HepG2 (cell line): Measurements from ENCODE around the gene HPCAL1. TPM values are rescaled to one million over a fixed set of nuclear protein-coding genes. Genes with fewer than 3 reads are reported as not detected.

Experiments
- CENPT ChIP-seq: sonication (generic); formaldehyde crosslinking; IDR thresholded peaks from 2 replicates; pipeline ENCODE4 v1.8.0; 2022; ENCODE audit warnings: low read depth, mild to moderate bottlenecking, moderate library complexity, missing genetic modification reagents
- CHD2 ChIP-seq: IDR thresholded peaks from 2 replicates; pipeline ENCODE4 v1.6.1; 2011; ENCODE audit warnings: low read depth, low read length, improper control_type of control experiment
- SCMH1 ChIP-seq: sonication (generic); formaldehyde crosslinking; IDR thresholded peaks from 2 replicates; pipeline ENCODE4 v1.9.0; 2021; ENCODE audit warnings: missing genetic modification reagents, mild to moderate bottlenecking, borderline replicate concordance
- ZSCAN9 ChIP-seq: IDR thresholded peaks from 2 replicates; pipeline ENCODE4 v1.6.1; 2016; ENCODE audit warnings: borderline replicate concordance
- polyA plus RNA-seq, 8 experiments: library from polyadenylated mRNA; depleted of rRNA in 3 of 8; stranded (reverse) in 7 of 8; unstranded in 1 of 8; fragments of >200 nt; fragmentation: Illumina TruSeq in 4 of 8; extraction: Trizol in 4 of 8; gene quantifications; 2 replicates each; pipeline versions ENCODE4 v1.2.1 to v1.2.3, GENCODE V29; 2011 to 2016; ENCODE audit warnings: low read depth in 4 of 8, missing spikeins in 1 of 8, mixed read lengths in 1 of 8; ENCODE audit not compliant: insufficient read depth in 1 of 8
- total RNA-seq, 5 experiments: library from RNA; depleted of rRNA; stranded (reverse); fragments of >200 nt; fragmentation: Illumina TruSeq; extraction: Trizol; gene quantifications; 2 replicates each; pipeline ENCODE4 v1.2.3, GENCODE V29; 2016; ENCODE audit warnings: low read depth in 1 of 5
- TF ChIP-seq, protein P1 (sequence below): sonication (generic); formaldehyde crosslinking; IDR thresholded peaks from 2 replicates; pipeline ENCODE4 v1.5.0; 2020; ENCODE audit warnings: mild to moderate bottlenecking, missing genetic modification reagents, borderline replicate concordance
- TF ChIP-seq, protein P2 (sequence below): sonication (generic); formaldehyde crosslinking; IDR thresholded peaks from 2 replicates; pipeline ENCODE4 v1.4.0; 2020; ENCODE audit warnings: missing genetic modification reagents
- TF ChIP-seq, protein P3 (sequence below): sonication (generic); formaldehyde crosslinking; IDR thresholded peaks from one replicate; pipeline ENCODE4 v1.5.1; 2020; ENCODE audit warnings: mild to moderate bottlenecking, missing genetic modification reagents; ENCODE audit errors: not compliant biosample characterization
- TF ChIP-seq, protein P4 (sequence below): sonication (generic); formaldehyde crosslinking; IDR thresholded peaks from 2 replicates; pipeline ENCODE4 v1.4.0; 2020; ENCODE audit warnings: mild to moderate bottlenecking, missing genetic modification reagents

The HPCAL1 gene
- total and polyA plus RNA-seq, 2 of the 13 experiments (the other 11 are each of a cell fraction or from before 2014, with no cell fraction given) = 29.5 to 29.9 TPM

DNA sequence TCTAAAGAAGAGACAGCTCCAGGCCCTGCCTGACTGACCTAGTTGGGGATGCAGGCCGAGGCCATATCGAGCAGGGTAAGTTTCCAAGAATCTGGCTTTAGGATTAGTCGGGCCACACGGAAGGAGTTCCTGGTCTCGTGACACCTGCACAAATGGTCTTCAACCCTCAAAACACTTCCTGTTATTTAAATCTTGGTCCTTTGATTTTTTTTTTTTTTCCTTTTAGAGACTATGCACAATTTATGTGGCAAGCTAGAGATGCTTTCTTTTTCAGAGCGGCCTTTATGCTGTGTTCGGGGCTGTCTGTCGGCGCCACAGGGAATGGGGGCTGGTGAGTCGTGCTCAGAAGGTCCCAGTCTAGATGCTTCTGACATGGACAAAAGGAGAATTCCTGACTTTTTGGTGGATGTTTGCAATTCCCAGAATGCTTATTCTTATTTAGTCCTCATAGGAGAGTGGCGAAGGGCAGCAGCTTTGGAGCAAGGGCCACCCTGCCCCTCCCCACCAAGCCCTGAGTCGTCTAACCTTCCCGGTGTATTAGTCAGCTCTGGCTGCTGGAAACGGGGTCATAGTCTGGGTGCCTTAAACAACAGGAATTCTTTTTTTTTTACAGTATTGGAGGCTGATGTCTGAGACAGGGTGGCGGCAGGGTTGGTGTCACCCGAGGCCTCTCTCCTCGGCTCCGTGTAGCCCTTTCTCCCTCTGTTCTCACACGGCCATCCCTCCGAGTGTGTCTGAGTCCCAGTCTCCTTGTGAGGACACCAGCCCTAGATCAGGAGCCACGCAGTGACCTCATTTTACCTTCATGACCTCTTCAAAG is 27.4 kb downstream of the HPCAL1 start (continued):
- TF ChIP-seq, protein P1, sequence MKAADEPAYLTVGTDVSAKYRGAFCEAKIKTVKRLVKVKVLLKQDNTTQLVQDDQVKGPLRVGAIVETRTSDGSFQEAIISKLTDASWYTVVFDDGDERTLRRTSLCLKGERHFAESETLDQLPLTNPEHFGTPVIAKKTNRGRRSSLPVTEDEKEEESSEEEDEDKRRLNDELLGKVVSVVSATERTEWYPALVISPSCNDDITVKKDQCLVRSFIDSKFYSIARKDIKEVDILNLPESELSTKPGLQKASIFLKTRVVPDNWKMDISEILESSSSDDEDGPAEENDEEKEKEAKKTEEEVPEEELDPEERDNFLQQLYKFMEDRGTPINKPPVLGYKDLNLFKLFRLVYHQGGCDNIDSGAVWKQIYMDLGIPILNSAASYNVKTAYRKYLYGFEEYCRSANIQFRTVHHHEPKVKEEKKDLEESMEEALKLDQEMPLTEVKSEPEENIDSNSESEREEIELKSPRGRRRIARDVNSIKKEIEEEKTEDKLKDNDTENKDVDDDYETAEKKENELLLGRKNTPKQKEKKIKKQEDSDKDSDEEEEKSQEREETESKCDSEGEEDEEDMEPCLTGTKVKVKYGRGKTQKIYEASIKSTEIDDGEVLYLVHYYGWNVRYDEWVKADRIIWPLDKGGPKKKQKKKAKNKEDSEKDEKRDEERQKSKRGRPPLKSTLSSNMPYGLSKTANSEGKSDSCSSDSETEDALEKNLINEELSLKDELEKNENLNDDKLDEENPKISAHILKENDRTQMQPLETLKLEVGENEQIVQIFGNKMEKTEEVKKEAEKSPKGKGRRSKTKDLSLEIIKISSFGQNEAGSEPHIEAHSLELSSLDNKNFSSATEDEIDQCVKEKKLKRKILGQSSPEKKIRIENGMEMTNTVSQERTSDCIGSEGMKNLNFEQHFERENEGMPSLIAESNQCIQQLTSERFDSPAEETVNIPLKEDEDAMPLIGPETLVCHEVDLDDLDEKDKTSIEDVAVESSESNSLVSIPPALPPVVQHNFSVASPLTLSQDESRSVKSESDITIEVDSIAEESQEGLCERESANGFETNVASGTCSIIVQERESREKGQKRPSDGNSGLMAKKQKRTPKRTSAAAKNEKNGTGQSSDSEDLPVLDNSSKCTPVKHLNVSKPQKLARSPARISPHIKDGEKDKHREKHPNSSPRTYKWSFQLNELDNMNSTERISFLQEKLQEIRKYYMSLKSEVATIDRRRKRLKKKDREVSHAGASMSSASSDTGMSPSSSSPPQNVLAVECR (CRISPR knock-in tag) = peak; percentile 18
- no peak for TF ChIP-seq CENPT (CRISPR knock-in tag)
- TF ChIP-seq, protein P2, sequence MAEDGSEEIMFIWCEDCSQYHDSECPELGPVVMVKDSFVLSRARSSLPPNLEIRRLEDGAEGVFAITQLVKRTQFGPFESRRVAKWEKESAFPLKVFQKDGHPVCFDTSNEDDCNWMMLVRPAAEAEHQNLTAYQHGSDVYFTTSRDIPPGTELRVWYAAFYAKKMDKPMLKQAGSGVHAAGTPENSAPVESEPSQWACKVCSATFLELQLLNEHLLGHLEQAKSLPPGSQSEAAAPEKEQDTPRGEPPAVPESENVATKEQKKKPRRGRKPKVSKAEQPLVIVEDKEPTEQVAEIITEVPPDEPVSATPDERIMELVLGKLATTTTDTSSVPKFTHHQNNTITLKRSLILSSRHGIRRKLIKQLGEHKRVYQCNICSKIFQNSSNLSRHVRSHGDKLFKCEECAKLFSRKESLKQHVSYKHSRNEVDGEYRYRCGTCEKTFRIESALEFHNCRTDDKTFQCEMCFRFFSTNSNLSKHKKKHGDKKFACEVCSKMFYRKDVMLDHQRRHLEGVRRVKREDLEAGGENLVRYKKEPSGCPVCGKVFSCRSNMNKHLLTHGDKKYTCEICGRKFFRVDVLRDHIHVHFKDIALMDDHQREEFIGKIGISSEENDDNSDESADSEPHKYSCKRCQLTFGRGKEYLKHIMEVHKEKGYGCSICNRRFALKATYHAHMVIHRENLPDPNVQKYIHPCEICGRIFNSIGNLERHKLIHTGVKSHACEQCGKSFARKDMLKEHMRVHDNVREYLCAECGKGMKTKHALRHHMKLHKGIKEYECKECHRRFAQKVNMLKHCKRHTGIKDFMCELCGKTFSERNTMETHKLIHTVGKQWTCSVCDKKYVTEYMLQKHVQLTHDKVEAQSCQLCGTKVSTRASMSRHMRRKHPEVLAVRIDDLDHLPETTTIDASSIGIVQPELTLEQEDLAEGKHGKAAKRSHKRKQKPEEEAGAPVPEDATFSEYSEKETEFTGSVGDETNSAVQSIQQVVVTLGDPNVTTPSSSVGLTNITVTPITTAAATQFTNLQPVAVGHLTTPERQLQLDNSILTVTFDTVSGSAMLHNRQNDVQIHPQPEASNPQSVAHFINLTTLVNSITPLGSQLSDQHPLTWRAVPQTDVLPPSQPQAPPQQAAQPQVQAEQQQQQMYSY = 0 out of 2 replicates have a peak, but pooled peaks have one; percentile 16
- TF ChIP-seq ZSCAN9 (CRISPR knock-in tag) = no peak
- TF ChIP-seq CHD2 = no peak
- TF ChIP-seq, protein P3, sequence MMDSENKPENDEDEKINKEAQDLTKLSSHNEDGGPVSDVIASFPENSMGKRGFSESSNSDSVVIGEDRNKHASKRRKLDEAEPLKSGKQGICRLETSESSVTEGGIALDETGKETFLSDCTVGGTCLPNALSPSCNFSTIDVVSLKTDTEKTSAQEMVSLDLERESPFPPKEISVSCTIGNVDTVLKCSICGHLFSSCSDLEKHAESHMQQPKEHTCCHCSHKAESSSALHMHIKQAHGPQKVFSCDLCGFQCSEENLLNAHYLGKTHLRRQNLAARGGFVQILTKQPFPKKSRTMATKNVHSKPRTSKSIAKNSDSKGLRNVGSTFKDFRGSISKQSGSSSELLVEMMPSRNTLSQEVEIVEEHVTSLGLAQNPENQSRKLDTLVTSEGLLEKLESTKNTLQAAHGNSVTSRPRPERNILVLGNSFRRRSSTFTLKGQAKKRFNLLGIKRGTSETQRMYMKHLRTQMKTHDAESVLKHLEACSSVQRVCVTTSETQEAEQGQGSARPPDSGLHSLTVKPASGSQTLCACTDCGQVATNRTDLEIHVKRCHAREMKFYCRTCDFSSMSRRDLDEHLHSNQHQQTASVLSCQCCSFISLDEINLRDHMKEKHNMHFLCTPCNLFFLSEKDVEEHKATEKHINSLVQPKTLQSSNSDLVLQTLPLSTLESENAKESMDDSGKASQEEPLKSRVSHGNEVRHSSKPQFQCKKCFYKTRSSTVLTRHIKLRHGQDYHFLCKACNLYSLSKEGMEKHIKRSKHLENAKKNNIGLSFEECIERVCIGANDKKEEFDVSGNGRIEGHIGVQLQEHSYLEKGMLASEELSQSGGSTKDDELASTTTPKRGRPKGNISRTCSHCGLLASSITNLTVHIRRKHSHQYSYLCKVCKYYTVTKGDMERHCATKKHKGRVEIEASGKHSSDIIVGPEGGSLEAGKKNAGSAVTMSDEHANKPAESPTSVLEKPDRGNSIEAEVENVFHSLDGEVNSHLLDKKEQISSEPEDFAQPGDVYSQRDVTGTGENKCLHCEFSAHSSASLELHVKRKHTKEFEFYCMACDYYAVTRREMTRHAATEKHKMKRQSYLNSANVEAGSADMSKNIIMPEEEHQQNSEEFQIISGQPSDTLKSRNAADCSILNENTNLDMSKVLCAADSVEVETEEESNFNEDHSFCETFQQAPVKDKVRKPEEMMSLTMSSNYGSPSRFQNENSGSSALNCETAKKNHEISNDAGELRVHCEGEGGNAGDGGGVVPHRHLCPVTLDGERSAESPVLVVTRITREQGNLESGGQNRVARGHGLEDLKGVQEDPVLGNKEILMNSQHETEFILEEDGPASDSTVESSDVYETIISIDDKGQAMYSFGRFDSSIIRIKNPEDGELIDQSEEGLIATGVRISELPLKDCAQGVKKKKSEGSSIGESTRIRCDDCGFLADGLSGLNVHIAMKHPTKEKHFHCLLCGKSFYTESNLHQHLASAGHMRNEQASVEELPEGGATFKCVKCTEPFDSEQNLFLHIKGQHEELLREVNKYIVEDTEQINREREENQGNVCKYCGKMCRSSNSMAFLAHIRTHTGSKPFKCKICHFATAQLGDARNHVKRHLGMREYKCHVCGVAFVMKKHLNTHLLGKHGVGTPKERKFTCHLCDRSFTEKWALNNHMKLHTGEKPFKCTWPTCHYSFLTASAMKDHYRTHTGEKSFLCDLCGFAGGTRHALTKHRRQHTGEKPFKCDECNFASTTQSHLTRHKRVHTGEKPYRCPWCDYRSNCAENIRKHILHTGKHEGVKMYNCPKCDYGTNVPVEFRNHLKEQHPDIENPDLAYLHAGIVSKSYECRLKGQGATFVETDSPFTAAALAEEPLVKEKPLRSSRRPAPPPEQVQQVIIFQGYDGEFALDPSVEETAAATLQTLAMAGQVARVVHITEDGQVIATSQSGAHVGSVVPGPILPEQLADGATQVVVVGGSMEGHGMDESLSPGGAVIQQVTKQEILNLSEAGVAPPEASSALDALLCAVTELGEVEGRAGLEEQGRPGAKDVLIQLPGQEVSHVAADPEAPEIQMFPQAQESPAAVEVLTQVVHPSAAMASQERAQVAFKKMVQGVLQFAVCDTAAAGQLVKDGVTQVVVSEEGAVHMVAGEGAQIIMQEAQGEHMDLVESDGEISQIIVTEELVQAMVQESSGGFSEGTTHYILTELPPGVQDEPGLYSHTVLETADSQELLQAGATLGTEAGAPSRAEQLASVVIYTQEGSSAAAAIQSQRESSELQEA = peak; percentile 57
- TF ChIP-seq SCMH1 = no peak
- TF ChIP-seq, protein P4, sequence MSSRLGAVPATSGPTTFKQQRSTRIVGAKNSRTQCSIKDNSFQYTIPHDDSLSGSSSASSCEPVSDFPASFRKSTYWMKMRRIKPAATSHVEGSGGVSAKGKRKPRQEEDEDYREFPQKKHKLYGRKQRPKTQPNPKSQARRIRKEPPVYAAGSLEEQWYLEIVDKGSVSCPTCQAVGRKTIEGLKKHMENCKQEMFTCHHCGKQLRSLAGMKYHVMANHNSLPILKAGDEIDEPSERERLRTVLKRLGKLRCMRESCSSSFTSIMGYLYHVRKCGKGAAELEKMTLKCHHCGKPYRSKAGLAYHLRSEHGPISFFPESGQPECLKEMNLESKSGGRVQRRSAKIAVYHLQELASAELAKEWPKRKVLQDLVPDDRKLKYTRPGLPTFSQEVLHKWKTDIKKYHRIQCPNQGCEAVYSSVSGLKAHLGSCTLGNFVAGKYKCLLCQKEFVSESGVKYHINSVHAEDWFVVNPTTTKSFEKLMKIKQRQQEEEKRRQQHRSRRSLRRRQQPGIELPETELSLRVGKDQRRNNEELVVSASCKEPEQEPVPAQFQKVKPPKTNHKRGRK (CRISPR knock-in tag) = no peak
